KMS-11 (cell line): ENCODE data around the gene ALOX5.

Experiments
- H2AFZ ChIP-seq: fragments of 200-600 bp; sonication (generic); 2 replicates; pipeline ENCODE4 v1.6.1; 2016; ENCODE audit warnings: antibody characterized with exemption, mixed run types, low read depth
- H3K27ac ChIP-seq: fragments of 200-600 bp; sonication (generic); 2 replicates; pipeline ENCODE4 v1.6.1; 2016; ENCODE audit warnings: mild to moderate bottlenecking, mixed run types
- H3K27me3 ChIP-seq: fragments of 200-600 bp; sonication (generic); 2 replicates; pipeline ENCODE4 v1.6.1; 2017; ENCODE audit warnings: mild to moderate bottlenecking, low read depth, mixed run types, moderate library complexity; ENCODE audit not compliant: insufficient read depth
- H3K36me3 ChIP-seq: fragments of 200-600 bp; sonication (generic); 2 replicates; pipeline ENCODE4 v1.6.1; 2017; ENCODE audit warnings: mild to moderate bottlenecking, mixed run types; ENCODE audit not compliant: insufficient read depth
- H3K4me1 ChIP-seq: fragments of 200-600 bp; sonication (generic); 2 replicates; pipeline ENCODE4 v1.6.1; 2016; ENCODE audit warnings: mild to moderate bottlenecking, low read depth, mixed run types; ENCODE audit not compliant: poor library complexity, severe bottlenecking
- H3K4me2 ChIP-seq: fragments of 200-600 bp; sonication (generic); 2 replicates; pipeline ENCODE4 v1.7.0; 2016; ENCODE audit warnings: mild to moderate bottlenecking, mixed run types
- H3K4me3 ChIP-seq: fragments of 200-600 bp; sonication (generic); IDR thresholded peaks from 2 replicates; pipeline ENCODE4 v1.6.1; 2017; ENCODE audit warnings: low read depth, low read length, mixed read lengths; ENCODE audit not compliant: insufficient read depth
- H3K79me2 ChIP-seq: fragments of 200-600 bp; sonication (generic); 2 replicates; pipeline ENCODE4 v1.6.1; 2016; ENCODE audit warnings: low read depth, mixed run types; ENCODE audit not compliant: insufficient read depth
- H3K9ac ChIP-seq: fragments of 200-600 bp; sonication (generic); 2 replicates; pipeline ENCODE4 v1.6.1; 2016; ENCODE audit warnings: mild to moderate bottlenecking, mixed run types
- H4K20me1 ChIP-seq: fragments of 200-600 bp; sonication (generic); 2 replicates; pipeline ENCODE4 v1.6.1; 2016; ENCODE audit warnings: mild to moderate bottlenecking, mixed run types; ENCODE audit not compliant: insufficient read depth
- CTCF ChIP-seq: fragments of 200-600 bp; sonication (generic); conservative IDR thresholded peaks from 2 replicates; pipeline ENCODE4 v1.6.1; 2017; ENCODE audit warnings: low read depth, mild to moderate bottlenecking, antibody characterized with exemption, low read length, moderate library complexity, mixed read lengths

ALOX5 gene

GRCh38 chr10:45457487-45457886 lies 83.5 kb downstream of the ALOX5 start:
- H3K9ac ChIP-seq, result no peak overlapping the region
- no peak for TF ChIP-seq CTCF

GRCh38 chr10:45460235-45460878 lies 86.3 kb downstream of the ALOX5 start:
- H3K36me3 ChIP-seq, result no peaks in the 10 kb centered on the region
- TF ChIP-seq CTCF, result no peak
- no peaks in the 10 kb centered on the region for H4K20me1 ChIP-seq
- no peak overlapping the region for H3K4me3 ChIP-seq
- no peak overlapping the region for H3K27ac ChIP-seq
- no peak overlapping the region for H3K9ac ChIP-seq
- H3K27me3 ChIP-seq, result no peaks in the 10 kb centered on the region
- no peak overlapping the region for H2AFZ ChIP-seq
- peaks cover 8% of the 10 kb centered on the region for H3K4me1 ChIP-seq
- H3K79me2 ChIP-seq, result no peaks in the 10 kb centered on the region
- no peak overlapping the region for H3K4me2 ChIP-seq

More at GRCh38 chr10:45457487-45457886, 83.5 kb downstream of the ALOX5 start:
- Histone ChIP-seq H3K4me2 (no peak overlapping the region), H2AFZ (no peak overlapping the region), H3K4me3 (no peak overlapping the region), H3K79me2 (no peaks in the 10 kb centered on the region), H3K27ac (no peak overlapping the region), H3K4me1 (peaks cover 16% of the 10 kb centered on the region), H4K20me1 (no peaks in the 10 kb centered on the region), H3K27me3 (no peaks in the 10 kb centered on the region), H3K36me3 (no peaks in the 10 kb centered on the region)

GRCh38 chr10:45461034-45461433 lies 87.0 kb downstream of the ALOX5 start:
- Histone ChIP-seq H2AFZ (no peak overlapping the region), H3K27me3 (no peaks in the 10 kb centered on the region), H3K4me2 (no peak overlapping the region), H4K20me1 (no peaks in the 10 kb centered on the region), H3K9ac (no peak overlapping the region), H3K4me1 (peaks cover 3% of the 10 kb centered on the region), H3K27ac (no peak overlapping the region), H3K79me2 (no peaks in the 10 kb centered on the region), H3K4me3 (no peak overlapping the region), H3K36me3 (no peaks in the 10 kb centered on the region)
- TF ChIP-seq CTCF, result no peak

- no peaks in the 10 kb centered on the region for H4K20me1 ChIP-seq
- H3K4me2 ChIP-seq, result no peak overlapping the region
- H3K36me3 ChIP-seq, result no peaks in the 10 kb centered on the region
- no peak overlapping the region for H3K4me3 ChIP-seq
- H2AFZ ChIP-seq, result no peak overlapping the region
- H3K27ac ChIP-seq, result no peak overlapping the region
- no peaks in the 10 kb centered on the region for H3K27me3 ChIP-seq
- H3K4me1 ChIP-seq, result peaks cover 3% of the 10 kb centered on the region
- no peaks in the 10 kb centered on the region for H3K79me2 ChIP-seq
- H3K9ac ChIP-seq, result no peak overlapping the region
- TF ChIP-seq CTCF, result no peak
Measured at GRCh38 chr10:45463244-45464116, 89.5 kb downstream of the ALOX5 start.
